GM23338 (cell line): ENCODE measurements around the gene NUDT21. TPM values are rescaled to one million over a fixed set of nuclear protein-coding genes. Genes with fewer than 3 reads are reported as not detected.

ENCODE experiments used
- ATAC-seq: fragments of 200-7000 bp; cut with Tn5 transposase; 3 replicates; pipeline ENCODE4 v1.9.1; 2020
- DNase-seq: peaks from one replicate; pipeline ENCODE4 v3.0.0-alpha.2; 2015; ENCODE audit warnings: low spot score
- H2AFZ ChIP-seq: fragments of 200-600 bp; sonication (generic); 2 replicates; pipeline ENCODE4 v1.8.0; 2016; ENCODE audit warnings: antibody characterized with exemption, mild to moderate bottlenecking, moderate library complexity
- H3F3A ChIP-seq: fragments of 200-600 bp; sonication (generic); replicated peaks from 2 replicates; pipeline ENCODE4 v1.8.0; 2017; ENCODE audit warnings: antibody characterized with exemption, mixed run types, low read depth
- H3K27ac ChIP-seq: fragments of 200-600 bp; sonication (generic); 2 replicates; pipeline ENCODE4 v1.6.1; 2016; ENCODE audit warnings: low read depth
- H3K27me3 ChIP-seq: fragments of 200-600 bp; sonication (generic); 2 replicates; pipeline ENCODE4 v1.8.0; 2016; ENCODE audit warnings: mild to moderate bottlenecking, mixed run types, moderate library complexity; ENCODE audit not compliant: insufficient read depth
- H3K36me3 ChIP-seq: fragments of 200-600 bp; sonication (generic); 2 replicates; pipeline ENCODE4 v1.8.0; 2016; ENCODE audit warnings: mild to moderate bottlenecking; ENCODE audit not compliant: insufficient read depth
- H3K4me1 ChIP-seq: fragments of 200-600 bp; sonication (generic); 2 replicates; pipeline ENCODE4 v1.8.0; 2016; ENCODE audit warnings: mild to moderate bottlenecking, moderate library complexity; ENCODE audit not compliant: insufficient read depth
- H3K4me2 ChIP-seq: fragments of 200-600 bp; sonication (generic); 2 replicates; pipeline ENCODE4 v1.7.1; 2017; ENCODE audit warnings: mixed run types
- H3K4me3 ChIP-seq: fragments of 200-600 bp; sonication (generic); 2 replicates; pipeline ENCODE4 v1.6.1; 2016; ENCODE audit warnings: mixed run types
- H3K79me2 ChIP-seq: fragments of 200-600 bp; sonication (generic); replicated peaks from 2 replicates; pipeline ENCODE4 v1.8.0; 2017; ENCODE audit warnings: mild to moderate bottlenecking; ENCODE audit not compliant: insufficient read depth
- H3K9me2 ChIP-seq: fragments of 200-600 bp; sonication (generic); 2 replicates; pipeline ENCODE4 v1.8.0; 2017; ENCODE audit not compliant: insufficient read depth
- H4K20me1 ChIP-seq: fragments of 200-600 bp; sonication (generic); replicated peaks from 2 replicates; pipeline ENCODE4 v1.8.0; 2017; ENCODE audit warnings: mild to moderate bottlenecking; ENCODE audit not compliant: insufficient read depth
- H3K27ac Mint-ChIP-seq: 2 replicates; pipeline ENCODE4 v1.8.0; 2020; ENCODE audit warnings: inconsistent platforms, mild to moderate bottlenecking, moderate library complexity, mixed read lengths
- H3K27me3 Mint-ChIP-seq: 3 replicates; pipeline ENCODE4 v1.8.0; 2022; ENCODE audit warnings: low read depth, mild to moderate bottlenecking, moderate library complexity, mixed read lengths, inconsistent platforms; ENCODE audit not compliant: insufficient read depth, poor library complexity
- H3K36me3 Mint-ChIP-seq: 3 replicates; pipeline ENCODE4 v1.8.0; 2021; ENCODE audit warnings: low read depth, mild to moderate bottlenecking, inconsistent platforms, moderate library complexity, mixed read lengths
- H3K4me1 Mint-ChIP-seq: 3 replicates; pipeline ENCODE4 v1.8.0; 2020; ENCODE audit warnings: mild to moderate bottlenecking, inconsistent platforms, mixed read lengths
- H3K4me3 Mint-ChIP-seq: 3 replicates; pipeline ENCODE4 v1.8.0; 2021; ENCODE audit warnings: moderate library complexity, mild to moderate bottlenecking, inconsistent platforms, mixed read lengths
- H3K9me3 Mint-ChIP-seq: 3 replicates; pipeline ENCODE4 v1.8.0; 2020; ENCODE audit warnings: moderate library complexity, mild to moderate bottlenecking, inconsistent platforms, mixed read lengths
- CREB1 ChIP-seq: fragments of 250-450 bp; sonication (Bioruptor Pico); IDR thresholded peaks from 2 replicates; pipeline ENCODE4 v1.5.0; 2020; ENCODE audit warnings: low read depth, mild to moderate bottlenecking, moderate library complexity
- EZH2 ChIP-seq: fragments of 200-600 bp; sonication (generic); IDR thresholded peaks from one replicate; pipeline ENCODE4 v1.8.0; 2017; ENCODE audit warnings: antibody characterized with exemption, mild to moderate bottlenecking, low read depth; ENCODE audit not compliant: unreplicated experiment
- EZH2phosphoT487 ChIP-seq: fragments of 200-600 bp; sonication (generic); IDR thresholded peaks from one replicate; pipeline ENCODE4 v1.8.1; 2018; ENCODE audit warnings: antibody characterized with exemption; ENCODE audit not compliant: unreplicated experiment
- NANOG ChIP-seq: IDR thresholded peaks from 2 replicates; pipeline ENCODE4 v1.6.1; 2016; ENCODE audit warnings: antibody characterized with exemption, borderline replicate concordance
- POLR2AphosphoS5 ChIP-seq: IDR thresholded peaks from 2 replicates; pipeline ENCODE4 v1.6.1; 2016; ENCODE audit warnings: antibody characterized with exemption, low read depth
- STAT1 ChIP-seq: IDR thresholded peaks from one replicate; pipeline ENCODE4 v1.6.1; 2016; ENCODE audit warnings: antibody characterized with exemption; ENCODE audit not compliant: unreplicated experiment
- ZNF114 ChIP-seq: fragments of 250-450 bp; sonication (Bioruptor Pico); IDR thresholded peaks from 2 replicates; pipeline ENCODE4 v1.5.0; 2020; ENCODE audit warnings: mild to moderate bottlenecking, moderate library complexity
- ZNF331 ChIP-seq: fragments of 250-450 bp; sonication (Bioruptor Pico); IDR thresholded peaks from 2 replicates; pipeline ENCODE4 v1.5.0; 2020; ENCODE audit warnings: low read depth, mild to moderate bottlenecking, moderate library complexity
- polyA plus RNA-seq: library from polyadenylated mRNA; unstranded; fragments of >200 nt; fragmentation: Nextera tagmentation; extraction: Ambion mirVana; gene quantifications from 2 replicates; pipeline ENCODE4 v1.2.1, GENCODE V29; 2016
- total RNA-seq: library from RNA; depleted of rRNA; stranded (reverse); fragments of >200 nt; shearing (Covaris generic); gene quantifications from 2 replicates; pipeline ENCODE4 v1.2.3, GENCODE V29; 2014
- TF ChIP-seq, protein P1 (sequence below): IDR thresholded peaks from one replicate; pipeline ENCODE4 v1.6.1; 2018; ENCODE audit warnings: antibody characterized with exemption; ENCODE audit not compliant: unreplicated experiment

The NUDT21 gene
- total and polyA plus RNA-seq, 2 experiments from 2014 or later, result 83.4 to 132 TPM

DNA sequence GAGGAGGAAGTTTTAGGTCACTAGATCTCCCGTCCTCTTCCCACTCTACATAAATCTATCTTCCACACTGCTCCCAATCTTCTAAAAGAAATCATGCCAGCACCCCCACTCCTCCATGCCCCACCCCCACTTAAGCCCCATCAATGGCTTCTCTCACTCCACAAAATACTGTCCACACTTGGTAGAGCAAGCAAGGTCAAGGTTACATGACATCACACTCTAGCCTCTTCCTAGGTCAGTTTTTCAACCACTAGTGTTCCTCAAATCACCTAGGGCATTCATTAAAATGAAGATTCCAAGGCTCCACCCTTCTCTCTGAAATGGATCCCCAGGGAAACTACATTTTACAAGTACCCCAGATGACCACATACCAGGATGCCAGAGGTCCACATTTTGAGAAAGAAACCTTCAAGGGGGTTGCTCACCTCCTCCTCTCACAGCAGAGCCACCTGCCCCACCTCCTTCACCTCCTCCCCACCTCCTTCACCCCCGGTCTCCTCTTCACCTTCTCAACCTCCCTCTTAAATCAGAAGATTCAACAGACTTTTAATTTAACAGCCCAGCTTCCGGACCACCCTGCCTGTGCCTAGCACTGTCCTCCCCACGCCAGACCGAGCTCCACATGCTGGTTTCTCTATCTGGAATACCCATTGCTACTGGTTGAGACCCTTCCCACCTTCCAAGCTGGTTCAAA is 29.0 kb downstream of the NUDT21 start:
- peaks cover 15% of the 10 kb centered on the region for H3K27me3 ChIP-seq
- H3K79me2 ChIP-seq, result peaks cover 72% of the 10 kb centered on the region
- no peak for ATAC-seq
- Mint-ChIP-seq H3K27ac (no peak overlapping the region), H3K4me3 (no peak overlapping the region; the same call in 2 of the 3 replicates), H3K9me3 (no peaks in the 10 kb centered on the region), H3K4me1 (peaks cover 38% of the 10 kb centered on the region), H3K27me3 (peaks cover 21% of the 10 kb centered on the region), H3K36me3 (no peaks in the 10 kb centered on the region)
- no peak for DNase-seq
- no peak for TF ChIP-seq ZNF331 (CRISPR knock-in tag)
- no peak for TF ChIP-seq EZH2phosphoT487
- no peak for TF ChIP-seq CREB1 (CRISPR knock-in tag)
- no peak for TF ChIP-seq ZNF114 (CRISPR knock-in tag)
- no peak for TF ChIP-seq EZH2
- TF ChIP-seq POLR2AphosphoS5, result no peak
- TF ChIP-seq NANOG, result no peak
- H3K4me2 ChIP-seq, result peak overlapping the region; percentile 87
- peaks cover 7% of the 10 kb centered on the region for H3F3A ChIP-seq
- no peak overlapping the region for H2AFZ ChIP-seq
- H3K36me3 ChIP-seq, result no peaks in the 10 kb centered on the region
- H4K20me1 ChIP-seq, result peaks cover 26% of the 10 kb centered on the region
- H3K9me2 ChIP-seq, result peaks cover 3% of the 10 kb centered on the region; the same call in 1 of the 2 replicates
- peaks cover 28% of the 10 kb centered on the region for H3K4me1 ChIP-seq
- no peak overlapping the region for H3K4me3 ChIP-seq
- H3K27ac ChIP-seq, result no peak overlapping the region

DNA sequence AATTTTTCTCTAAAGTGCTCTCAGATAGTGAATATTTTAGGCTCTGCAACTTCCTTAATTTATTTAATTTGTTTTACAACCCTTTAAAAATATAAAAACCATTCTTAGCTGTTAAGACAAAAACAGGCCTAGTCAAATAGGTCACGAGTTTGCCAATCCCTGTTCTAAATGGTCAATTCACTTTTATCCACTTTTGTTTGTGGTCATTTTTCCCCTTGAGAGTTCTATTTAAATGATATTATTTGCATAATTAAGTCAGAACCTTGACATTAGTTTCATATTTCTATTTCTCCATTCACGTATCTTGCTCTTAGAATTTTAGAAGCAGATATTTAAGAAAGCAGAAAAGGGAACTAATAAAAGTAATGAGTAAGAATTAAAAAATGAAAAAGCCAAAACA is 29.8 kb downstream of the NUDT21 start:
- Mint-ChIP-seq H3K4me3 (no peak overlapping the region), H3K36me3 (no peaks in the 10 kb centered on the region), H3K27ac (no peak overlapping the region), H3K27me3 (peaks cover 21% of the 10 kb centered on the region), H3K9me3 (no peaks in the 10 kb centered on the region), H3K4me1 (peaks cover 38% of the 10 kb centered on the region)
- H3K27me3 ChIP-seq, result peaks cover 15% of the 10 kb centered on the region
- peaks cover 3% of the 10 kb centered on the region; the same call in 1 of the 2 replicates for H3K9me2 ChIP-seq
- TF ChIP-seq STAT1 (no peak), ZNF114 (CRISPR knock-in tag) (no peak)
- no peak overlapping the region for H3K4me2 ChIP-seq
- no peak overlapping the region for H3K27ac ChIP-seq
- ATAC-seq, result no peak
- DNase-seq, result no peak
- H3K36me3 ChIP-seq, result no peaks in the 10 kb centered on the region
- H4K20me1 ChIP-seq, result peaks cover 27% of the 10 kb centered on the region
- H3K4me3 ChIP-seq, result no peak overlapping the region
- H3K79me2 ChIP-seq, result peaks cover 80% of the 10 kb centered on the region
- H2AFZ ChIP-seq, result no peak overlapping the region
- peaks cover 32% of the 10 kb centered on the region for H3K4me1 ChIP-seq
- H3F3A ChIP-seq, result peaks cover 5% of the 10 kb centered on the region

DNA sequence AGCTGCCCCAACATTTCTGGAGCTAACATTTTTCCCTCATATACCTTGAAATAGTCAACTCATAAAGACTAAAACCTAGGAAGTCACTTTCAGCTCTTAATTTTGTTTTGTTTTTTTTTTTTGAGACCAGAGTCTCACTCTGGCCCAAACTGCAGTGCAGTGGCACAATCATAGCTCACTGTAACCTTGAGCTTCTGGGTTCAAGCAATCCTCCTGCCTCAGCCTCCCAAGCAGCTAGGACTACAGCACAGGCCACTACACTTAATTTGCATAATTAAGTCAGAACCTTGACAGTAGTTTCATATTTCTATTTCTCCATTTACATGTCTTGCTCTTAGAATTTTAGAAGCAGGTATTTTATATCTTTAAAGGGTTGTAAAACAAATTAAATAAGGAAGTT is 30.5 kb downstream of the NUDT21 start:
- Mint-ChIP-seq H3K27me3 (peaks cover 21% of the 10 kb centered on the region), H3K4me3 (no peak overlapping the region), H3K27ac (no peak overlapping the region), H3K9me3 (no peaks in the 10 kb centered on the region), H3K36me3 (no peaks in the 10 kb centered on the region), H3K4me1 (peaks cover 37% of the 10 kb centered on the region)
- peaks cover 86% of the 10 kb centered on the region for H3K79me2 ChIP-seq
- H4K20me1 ChIP-seq, result peaks cover 23% of the 10 kb centered on the region
- H3K36me3 ChIP-seq, result no peaks in the 10 kb centered on the region
- H3F3A ChIP-seq, result no peaks in the 10 kb centered on the region
- no peak overlapping the region for H2AFZ ChIP-seq
- DNase-seq (no peak), ATAC-seq (no peak)
- peaks cover 3% of the 10 kb centered on the region; the same call in 1 of the 2 replicates for H3K9me2 ChIP-seq
- H3K27me3 ChIP-seq, result peaks cover 15% of the 10 kb centered on the region
- H3K4me3 ChIP-seq, result no peak overlapping the region
- no peak overlapping the region for H3K27ac ChIP-seq
- no peak overlapping the region for H3K4me2 ChIP-seq
- peaks cover 36% of the 10 kb centered on the region for H3K4me1 ChIP-seq
- TF ChIP-seq ZNF114 (CRISPR knock-in tag) (no peak), CREB1 (CRISPR knock-in tag) (no peak)
- TF ChIP-seq, protein P1, sequence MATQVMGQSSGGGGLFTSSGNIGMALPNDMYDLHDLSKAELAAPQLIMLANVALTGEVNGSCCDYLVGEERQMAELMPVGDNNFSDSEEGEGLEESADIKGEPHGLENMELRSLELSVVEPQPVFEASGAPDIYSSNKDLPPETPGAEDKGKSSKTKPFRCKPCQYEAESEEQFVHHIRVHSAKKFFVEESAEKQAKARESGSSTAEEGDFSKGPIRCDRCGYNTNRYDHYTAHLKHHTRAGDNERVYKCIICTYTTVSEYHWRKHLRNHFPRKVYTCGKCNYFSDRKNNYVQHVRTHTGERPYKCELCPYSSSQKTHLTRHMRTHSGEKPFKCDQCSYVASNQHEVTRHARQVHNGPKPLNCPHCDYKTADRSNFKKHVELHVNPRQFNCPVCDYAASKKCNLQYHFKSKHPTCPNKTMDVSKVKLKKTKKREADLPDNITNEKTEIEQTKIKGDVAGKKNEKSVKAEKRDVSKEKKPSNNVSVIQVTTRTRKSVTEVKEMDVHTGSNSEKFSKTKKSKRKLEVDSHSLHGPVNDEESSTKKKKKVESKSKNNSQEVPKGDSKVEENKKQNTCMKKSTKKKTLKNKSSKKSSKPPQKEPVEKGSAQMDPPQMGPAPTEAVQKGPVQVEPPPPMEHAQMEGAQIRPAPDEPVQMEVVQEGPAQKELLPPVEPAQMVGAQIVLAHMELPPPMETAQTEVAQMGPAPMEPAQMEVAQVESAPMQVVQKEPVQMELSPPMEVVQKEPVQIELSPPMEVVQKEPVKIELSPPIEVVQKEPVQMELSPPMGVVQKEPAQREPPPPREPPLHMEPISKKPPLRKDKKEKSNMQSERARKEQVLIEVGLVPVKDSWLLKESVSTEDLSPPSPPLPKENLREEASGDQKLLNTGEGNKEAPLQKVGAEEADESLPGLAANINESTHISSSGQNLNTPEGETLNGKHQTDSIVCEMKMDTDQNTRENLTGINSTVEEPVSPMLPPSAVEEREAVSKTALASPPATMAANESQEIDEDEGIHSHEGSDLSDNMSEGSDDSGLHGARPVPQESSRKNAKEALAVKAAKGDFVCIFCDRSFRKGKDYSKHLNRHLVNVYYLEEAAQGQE, result no peak
